Activated CD4-positive, alpha-beta T cell treated with anti-CD3 and anti-CD28 coated beads, Interleukin-2, amount 10 ng/mL, durations not matched to agents 7 days and 5 days (primary cell): Measurements from ENCODE around the gene NEUROD2. TPM values are rescaled to one million over a fixed set of nuclear protein-coding genes. Genes with fewer than 3 reads are reported as not detected.

ENCODE experiments used
- CTCF ChIA-PET: fragments of 350-600 bp; sonication (Branson Sonifier 250); formaldehyde crosslinking; loops from one replicate; lab custom pipeline; 2021; ENCODE audit warnings: antibody characterized with exemption; lab: Charles Lee
- POLR2A ChIA-PET: fragments of 350-600 bp; sonication (Branson Sonifier 250); formaldehyde crosslinking; loops from one replicate; lab custom pipeline; 2021; ENCODE audit warnings: antibody characterized with exemption; lab: Charles Lee
- DNase-seq: peaks from one replicate; pipeline ENCODE4 v3.0.0-alpha.2; 2020
- H3K27ac Mint-ChIP-seq: one replicate; pipeline ENCODE4 v1.8.0; 2021; ENCODE audit warnings: mild to moderate bottlenecking, moderate library complexity, mixed read lengths
- H3K27me3 Mint-ChIP-seq: one replicate; pipeline ENCODE4 v1.8.0; 2021; ENCODE audit warnings: mixed read lengths
- H3K36me3 Mint-ChIP-seq: one replicate; pipeline ENCODE4 v1.8.0; 2021; ENCODE audit warnings: low read depth, mixed read lengths
- H3K4me1 Mint-ChIP-seq: one replicate; pipeline ENCODE4 v1.8.0; 2021; ENCODE audit warnings: mixed read lengths
- H3K4me3 Mint-ChIP-seq: one replicate; pipeline ENCODE4 v1.8.0; 2021; ENCODE audit warnings: mild to moderate bottlenecking, moderate library complexity, mixed read lengths
- H3K9me3 Mint-ChIP-seq: one replicate; pipeline ENCODE4 v1.8.0; 2021; ENCODE audit warnings: mixed read lengths
- total RNA-seq, 2 experiments: library from RNA; stranded (reverse); gene quantifications; one replicate each; pipeline ENCODE4 v1.2.3, GENCODE V29; 2021

NEUROD2 gene
- total RNA-seq, 2 experiments from 2014 or later, result not detected

- H3K9me3 Mint-ChIP-seq, result no peaks in the 10 kb centered on the region
- H3K4me1 Mint-ChIP-seq, result peaks cover 26% of the 10 kb centered on the region
- H3K4me3 Mint-ChIP-seq, result no peak overlapping the region
- no peak for DNase-seq
- no peak overlapping the region for H3K27ac Mint-ChIP-seq
- ChIA-PET POLR2A (interaction anchor here (0.6 kb wide), 2 partner anchors 18 to 655 kb away, joined by 3 to 4 read pairs; no protein-coding TSS in a partner anchor), CTCF (interaction anchor here (0.6 to 6.7 kb wide), 5 partner anchors 9 to 425 kb away, joined by 3 to 108 read pairs (median 5); no protein-coding TSS in a partner anchor)
- no peaks in the 10 kb centered on the region for H3K36me3 Mint-ChIP-seq
- peaks cover 21% of the 10 kb centered on the region for H3K27me3 Mint-ChIP-seq
These were observed 24.6 kb upstream of the NEUROD2 start for GRCh38 chr17:39632153-39632941.

- H3K36me3 Mint-ChIP-seq, result no peaks in the 10 kb centered on the region
- no peak for DNase-seq
- CTCF ChIA-PET, result interaction anchor here (0.6 to 6.7 kb wide), 5 partner anchors 8 to 1960 kb away, joined by 3 to 108 read pairs (median 4); partner anchors contain the start of gene PNMT
- peaks cover 24% of the 10 kb centered on the region for H3K4me1 Mint-ChIP-seq
- POLR2A ChIA-PET, result no interaction called here
- peak overlapping the region; percentile 33 for H3K27ac Mint-ChIP-seq
- peaks cover 26% of the 10 kb centered on the region for H3K27me3 Mint-ChIP-seq
- no peaks in the 10 kb centered on the region for H3K9me3 Mint-ChIP-seq
- no peak overlapping the region for H3K4me3 Mint-ChIP-seq
These were observed 23.7 kb upstream of the NEUROD2 start for GRCh38 chr17:39631403-39631802.

DNA sequence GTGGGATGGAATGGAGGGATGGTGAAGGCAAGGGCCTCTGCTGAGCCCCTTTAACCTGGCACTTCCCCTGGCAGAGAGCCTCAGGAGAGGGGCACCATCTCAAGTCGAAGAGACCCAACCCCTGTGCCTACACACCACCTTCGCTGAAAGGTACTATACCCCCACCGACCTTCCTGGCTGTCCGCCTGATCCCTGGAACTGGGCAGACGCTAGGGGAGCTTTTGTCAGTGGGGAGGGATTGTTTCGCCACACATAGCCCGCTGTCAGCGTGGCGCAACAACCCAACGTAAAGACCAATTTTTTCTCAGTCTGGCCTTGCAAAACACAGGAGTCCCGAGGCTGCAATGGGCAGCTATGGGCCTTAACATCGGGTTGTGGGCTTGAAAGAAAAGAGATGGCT lies 22.2 kb upstream of the NEUROD2 start:
- Mint-ChIP-seq H3K4me1 (peaks cover 22% of the 10 kb centered on the region), H3K4me3 (no peak overlapping the region), H3K9me3 (no peaks in the 10 kb centered on the region), H3K36me3 (no peaks in the 10 kb centered on the region), H3K27me3 (peaks cover 42% of the 10 kb centered on the region), H3K27ac (no peak overlapping the region)
- POLR2A ChIA-PET, result no interaction called here
- CTCF ChIA-PET, result interaction anchor here (1.5 to 6.7 kb wide), 2 partner anchors 7 to 75 kb away, joined by 4 to 108 read pairs; no protein-coding TSS in a partner anchor
- no peak for DNase-seq

DNA sequence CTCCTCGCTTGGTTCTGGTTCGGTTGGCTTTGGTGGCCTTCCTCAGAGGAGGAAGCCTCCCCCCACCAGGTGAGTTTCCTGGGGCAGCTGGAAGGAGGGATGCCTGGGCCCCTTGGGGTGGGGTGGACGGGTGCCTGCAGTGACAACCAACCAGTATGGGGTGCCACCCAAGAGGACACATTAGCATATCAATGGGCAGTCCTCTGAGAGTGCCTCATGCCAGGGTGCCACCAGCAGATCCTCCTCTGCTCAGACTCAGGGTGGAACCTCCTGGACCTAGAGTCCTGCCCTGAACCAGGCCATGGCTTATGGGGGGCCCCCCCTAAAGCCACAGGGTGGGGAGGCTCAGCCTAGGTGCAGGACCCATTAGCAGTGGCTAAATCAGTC lies 21.8 kb upstream of the NEUROD2 start:
- ChIA-PET POLR2A (no interaction called here), CTCF (no interaction called here)
- H3K27ac Mint-ChIP-seq, result no peak overlapping the region
- DNase-seq, result no peak
- no peaks in the 10 kb centered on the region for H3K9me3 Mint-ChIP-seq
- H3K4me3 Mint-ChIP-seq, result no peak overlapping the region
- H3K27me3 Mint-ChIP-seq, result peaks cover 46% of the 10 kb centered on the region
- H3K36me3 Mint-ChIP-seq, result no peaks in the 10 kb centered on the region
- H3K4me1 Mint-ChIP-seq, result peaks cover 23% of the 10 kb centered on the region

GRCh38 chr17:39628655-39629493 lies 21.2 kb upstream of the NEUROD2 start:
- no peak for DNase-seq
- CTCF ChIA-PET, result interaction anchor here (1.0 to 1.4 kb wide), 3 partner anchors 9 to 26 kb away, joined by 3 to 6 read pairs (median 3); no protein-coding TSS in a partner anchor
- H3K4me1 Mint-ChIP-seq, result peaks cover 22% of the 10 kb centered on the region
- no peaks in the 10 kb centered on the region for H3K9me3 Mint-ChIP-seq
- no peak overlapping the region for H3K4me3 Mint-ChIP-seq
- POLR2A ChIA-PET, result no interaction called here
- H3K36me3 Mint-ChIP-seq, result no peaks in the 10 kb centered on the region
- no peak overlapping the region for H3K27ac Mint-ChIP-seq
- peaks cover 47% of the 10 kb centered on the region for H3K27me3 Mint-ChIP-seq

DNA sequence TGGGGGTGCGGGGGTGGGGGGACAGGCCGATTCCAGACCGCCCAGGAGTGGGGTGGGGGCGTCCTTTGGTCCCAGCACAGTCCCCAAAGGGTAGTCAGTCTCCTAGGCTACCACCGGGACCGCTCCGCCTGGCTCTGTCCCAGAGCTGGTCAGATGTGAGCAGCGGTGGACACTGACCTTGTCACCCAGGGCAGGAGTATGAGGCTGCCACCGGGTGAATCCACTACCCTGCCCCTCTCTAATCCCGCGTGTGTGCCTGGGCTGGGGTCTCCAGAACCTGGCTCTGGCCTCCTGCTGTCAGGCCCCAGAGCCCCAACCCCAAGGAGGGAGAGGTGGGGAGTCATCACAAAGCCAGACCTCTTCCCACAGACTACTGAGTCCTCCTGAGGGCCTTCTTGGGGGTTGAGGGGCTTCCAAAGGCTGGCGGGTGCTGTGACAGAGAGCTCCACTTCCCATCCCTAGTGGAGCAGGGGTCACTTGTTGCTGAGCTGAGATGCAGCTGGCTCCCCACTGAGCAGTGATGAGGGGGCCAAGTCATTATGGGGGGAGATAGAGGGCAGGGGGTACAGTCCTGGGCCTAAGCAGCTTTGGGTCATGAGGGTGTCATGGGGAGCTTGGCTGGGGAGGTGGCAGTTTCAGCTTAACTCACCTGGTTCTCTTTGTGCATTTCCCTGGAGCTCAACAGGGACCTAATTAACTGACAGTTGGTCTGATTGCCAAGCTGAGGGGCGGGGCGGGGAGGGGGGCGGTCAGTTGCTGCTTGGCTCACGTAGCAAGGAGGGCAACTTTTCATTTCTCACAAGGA lies 20.2 kb upstream of the NEUROD2 start:
- H3K9me3 Mint-ChIP-seq, result no peaks in the 10 kb centered on the region
- no peak overlapping the region for H3K27ac Mint-ChIP-seq
- POLR2A ChIA-PET, result no interaction called here
- H3K36me3 Mint-ChIP-seq, result no peaks in the 10 kb centered on the region
- H3K4me1 Mint-ChIP-seq, result peaks cover 29% of the 10 kb centered on the region
- H3K4me3 Mint-ChIP-seq, result no peak overlapping the region
- H3K27me3 Mint-ChIP-seq, result peaks cover 47% of the 10 kb centered on the region
- CTCF ChIA-PET, result interaction anchor here (1.0 to 1.4 kb wide), 4 partner anchors 9 to 126 kb away, joined by 3 to 6 read pairs (median 3); no protein-coding TSS in a partner anchor
- no peak for DNase-seq

- Mint-ChIP-seq H3K27me3 (peaks cover 47% of the 10 kb centered on the region), H3K4me1 (peaks cover 34% of the 10 kb centered on the region), H3K36me3 (no peaks in the 10 kb centered on the region), H3K9me3 (no peaks in the 10 kb centered on the region), H3K4me3 (no peak overlapping the region), H3K27ac (no peak overlapping the region)
- ChIA-PET POLR2A (no interaction called here), CTCF (interaction anchor here (0.5 to 1.4 kb wide), 3 partner anchors 11 to 127 kb away, joined by 3 read pairs; no protein-coding TSS in a partner anchor)
- DNase-seq, result no peak
These were observed 19.5 kb upstream of the NEUROD2 start for GRCh38 chr17:39627047-39627711.

DNA sequence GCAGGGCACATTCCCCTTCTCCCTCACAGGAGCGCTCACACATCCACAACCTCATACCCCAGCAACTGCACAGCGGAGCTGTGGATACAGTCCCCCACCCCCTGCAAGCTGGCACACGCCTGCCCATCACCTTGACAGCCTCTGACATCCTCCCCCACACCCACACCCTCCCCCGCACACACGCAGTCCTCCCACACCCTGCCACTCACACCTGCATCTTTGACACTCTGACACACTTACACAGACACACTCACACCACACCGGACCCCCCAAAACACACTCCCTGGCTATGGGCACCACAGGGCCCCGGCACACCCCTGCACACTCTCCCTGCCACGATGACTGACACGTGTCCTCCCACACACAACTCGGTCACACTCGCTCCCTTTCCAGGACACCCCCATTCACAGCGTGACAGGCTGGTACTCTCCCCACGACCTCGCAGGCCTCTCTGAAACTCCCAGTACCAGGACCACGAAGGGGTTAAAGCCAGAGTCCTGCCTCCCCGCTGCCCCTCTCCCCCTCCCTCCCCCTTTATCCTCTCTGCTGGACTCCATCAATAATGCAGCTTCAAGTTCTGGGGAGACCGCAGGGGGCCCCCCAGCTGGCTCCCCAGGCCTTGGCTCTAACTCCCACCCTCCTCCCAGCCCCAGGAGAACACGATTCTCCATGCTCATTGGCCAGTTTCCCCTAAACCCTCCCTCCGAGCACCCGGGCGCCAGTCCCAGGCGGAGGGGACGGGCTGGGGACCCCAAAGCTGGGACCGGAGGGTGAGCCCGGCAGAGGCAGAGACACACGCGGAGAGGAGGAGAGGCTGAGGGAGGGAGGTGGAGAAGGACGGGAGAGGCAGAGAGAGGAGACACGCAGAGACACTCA lies 18.7 kb upstream of the NEUROD2 start, which contains the start of gene PPP1R1B:
Gene PPP1R1B, plus strand, starts transcription at position 782 of the 876 bp plus-strand sequence. CDS start 441 bp downstream, outside the sequence.
- ChIA-PET CTCF (interaction anchor here (0.5 to 6.0 kb wide), 2 partner anchors 7 to 13 kb away, joined by 3 to 108 read pairs; no protein-coding TSS in a partner anchor), POLR2A (no interaction called here)
- Mint-ChIP-seq H3K9me3 (no peaks in the 10 kb centered on the region), H3K4me3 (no peak within 1 kb of the TSS), H3K4me1 (peaks cover 33% of the 10 kb centered on the region), H3K27me3 (peaks cover 43% of the 10 kb centered on the region), H3K36me3 (no peaks in the 10 kb centered on the region), H3K27ac (no peak within 1 kb of the TSS)
- no peak for DNase-seq

- H3K9me3 Mint-ChIP-seq, result no peaks in the 10 kb centered on the region
- no peak overlapping the region for H3K27ac Mint-ChIP-seq
- H3K4me3 Mint-ChIP-seq, result no peak overlapping the region
- H3K36me3 Mint-ChIP-seq, result no peaks in the 10 kb centered on the region
- no peak for DNase-seq
- POLR2A ChIA-PET, result no interaction called here
- CTCF ChIA-PET, result interaction anchor here (1.5 to 6.0 kb wide), 3 partner anchors 8 to 104 kb away, joined by 4 to 108 read pairs (median 61); no protein-coding TSS in a partner anchor
- peaks cover 29% of the 10 kb centered on the region for H3K4me1 Mint-ChIP-seq
- H3K27me3 Mint-ChIP-seq, result peaks cover 40% of the 10 kb centered on the region
These were observed 17.6 kb upstream of the NEUROD2 start for GRCh38 chr17:39625198-39625785.

- Mint-ChIP-seq H3K36me3 (no peaks in the 10 kb centered on the region), H3K4me1 (peaks cover 29% of the 10 kb centered on the region), H3K27me3 (peaks cover 46% of the 10 kb centered on the region), H3K27ac (no peak overlapping the region), H3K9me3 (no peaks in the 10 kb centered on the region), H3K4me3 (no peak overlapping the region)
- ChIA-PET POLR2A (no interaction called here), CTCF (interaction anchor here (1.0 to 6.0 kb wide), 6 partner anchors 9 to 105 kb away, joined by 3 to 108 read pairs (median 4); no protein-coding TSS in a partner anchor)
- DNase-seq, result no peak
These were observed 16.6 kb upstream of the NEUROD2 start for GRCh38 chr17:39624313-39624712.
